Heart right ventricle (tissue), 16 donors: ENCODE results near the gene RAPGEF5. TPM values are rescaled to one million over a fixed set of nuclear protein-coding genes. Genes with fewer than 3 reads are reported as not detected.

Source experiments
- ATAC-seq, 8 donors: fragments of 200-7000 bp; cut with Tn5 transposase; one replicate each; pipeline ENCODE4 v1.9.1; 2020; ENCODE audit warnings: mild to moderate bottlenecking in 8 of 8, moderate library complexity in 8 of 8, moderate number of reproducible peaks in 1 of 8
- DNase-seq, 2 donors: peaks; one replicate each; pipeline ENCODE4 v3.0.0-alpha.2; 2020
- H3K27ac ChIP-seq, 10 donors: fragments of 200-600 bp; sonication (generic) in 2 of 10; one replicate each; pipeline versions ENCODE4 v1.5.0 to v1.8.0; 2020 to 2022; ENCODE audit warnings: mild to moderate bottlenecking in 3 of 10
- H3K27me3 ChIP-seq, 7 donors: fragments of 200-600 bp; one replicate each; pipeline ENCODE4 v1.8.0; 2021 to 2022; ENCODE audit warnings: mild to moderate bottlenecking in 2 of 7
- H3K36me3 ChIP-seq, 9 donors: fragments of 200-600 bp; sonication (generic) in 1 of 9; one replicate each; pipeline versions ENCODE4 v1.5.0 to v1.8.0; 2020 to 2022; ENCODE audit warnings: mild to moderate bottlenecking in 2 of 9
- H3K4me1 ChIP-seq, 9 donors: fragments of 200-600 bp; sonication (generic) in 1 of 9; one replicate each; pipeline versions ENCODE4 v1.5.0 to v1.8.0; 2020 to 2022; ENCODE audit warnings: mild to moderate bottlenecking in 4 of 9
- H3K4me3 ChIP-seq, 10 donors: fragments of 200-600 bp; sonication (generic) in 2 of 10; one replicate each; pipeline versions ENCODE4 v1.5.0 to v1.8.0; 2020 to 2022; ENCODE audit warnings: mild to moderate bottlenecking in 7 of 10, moderate library complexity in 2 of 10
- H3K9me3 ChIP-seq, 11 donors: fragments of 200-600 bp in 10 of 11; sonication (generic) in 2 of 11; one replicate each; pipeline versions ENCODE4 v1.5.0 to v1.8.0; 2013 to 2022; ENCODE audit warnings: mild to moderate bottlenecking in 2 of 11, control low read depth in 1 of 11, moderate library complexity in 1 of 11
- WGBS, 2 donors: extraction: QIAGEN DNeasy Blood & Tissue Kit; methylation state at CpG; one replicate each; pipeline ENCODE4 v1.1.7; 2013; ENCODE audit warnings: inconsistent platforms in 1 of 2; 5-methylcytosine and 5-hydroxymethylcytosine counted together
- intact Hi-C, 10 donors: fragments of 100-400 bp; cut with DNase I; formaldehyde crosslinking; loops; one replicate each; pipeline versions ENCODE4 v1.11.1 to v1.14.2; 2022
- polyA plus RNA-seq, 2 donors: library from polyadenylated mRNA; stranded (reverse); fragments of 200-250 nt; gene quantifications; one replicate each; pipeline ENCODE4 v1.2.3, GENCODE V29; 2013
- total RNA-seq, 10 donors: library from RNA; stranded (reverse); fragmentation: NEBNext Ultra II Directional in 3 of 10; extraction: Animal tissue kit (Norgen Biotek cat#: 25700) in 3 of 10; gene quantifications; one replicate each; pipeline versions ENCODE4 v1.2.1 to v1.2.4, GENCODE V29; 2021 to 2023
- TF ChIP-seq, protein P1 (sequence below), 9 donors: fragments of 200-600 bp; sonication (generic) in 2 of 9; IDR thresholded peaks; one replicate each; pipeline versions ENCODE4 v1.5.0 to v1.8.0; 2021 to 2022; ENCODE audit warnings: antibody characterized with exemption in 9 of 9, mild to moderate bottlenecking in 5 of 9, moderate library complexity in 1 of 9
- donor health status: Arrhythmogenic right ventricular cardiomyopathy.
- donor health status: ischemic (EF 13 %, LVEDD 7.1; RV severe dilation, severe dysfunction).
- donor health status: healthy with polysubstance abuse.
- donor health status: DM: no; HTN: yes; CAD: no.
- donor health status: DM: no; HTN: no; CAD: no.
- donor health status: ischemic (EF 25% LVEDD 6.9; RV normal size, moderate dysfunction).
- donor health status: ischemic (EF 25% LVEDD 5.7; RV mildly dilated, moderate dysfunction).
- donor health status: healthy.
- donor health status: DM: yes; HTN: yes; CAD: no.
- donor health status: Ischemic cardiomyopathy.
- donor health status: ischemic (EF 35%, LVEDD 5.7; RV mildly dilated, moderate dysfunction).
- donor health status: nonischemic (EF 11% LVEDD 7.7; RV severe dilation, severe dysfunction).
- donor health status: DM: yes; HTN: yes; CAD: no.
- donor health status: PGD.
- donor health status: ischemic (EF 29% LVEDD 5.4; RV normal size, mild dysfunction).
- donor health status: nonischemic (EF 23%, LVEDD 6.1; RV moderate dilation, normal function).

The RAPGEF5 gene
- total and polyA plus RNA-seq, 12 donors: 4.3 to 33.3 (median 14.3) TPM

DNA sequence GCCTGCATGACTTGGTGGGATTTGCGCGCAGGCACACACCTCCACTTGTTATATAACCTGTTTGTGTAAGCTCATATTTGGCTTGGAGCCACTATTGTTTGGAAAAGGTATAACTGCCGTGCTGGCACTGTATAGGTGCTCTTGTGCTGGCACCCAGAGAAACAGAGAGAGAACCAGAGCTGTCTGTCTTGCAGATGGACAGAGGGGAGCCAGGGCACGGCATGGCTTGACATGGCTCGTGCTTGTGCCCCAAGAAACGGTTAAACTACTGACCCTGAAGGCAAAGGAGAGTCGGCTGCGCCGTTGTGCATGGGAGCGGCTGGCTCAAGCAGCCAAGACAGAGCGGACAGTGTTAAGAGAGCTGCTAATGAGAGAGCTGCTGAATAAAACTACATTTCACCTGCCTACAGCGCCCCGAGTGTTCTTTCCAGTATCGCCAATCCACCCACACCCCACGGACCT is 23.2 kb downstream of the RAPGEF5 start:
- Histone ChIP-seq H3K4me3 (no peak overlapping the region), H3K9me3 (no peaks in the 10 kb centered on the region), H3K27me3 (peaks cover 0 to 9% (median 0%) of the 10 kb centered on the region in 7 donors), H3K36me3 (no peaks in the 10 kb centered on the region), H3K4me1 (peaks cover 0 to 10% (median 0%) of the 10 kb centered on the region in 9 donors), H3K27ac (no peak overlapping the region)
- TF ChIP-seq, protein P1, sequence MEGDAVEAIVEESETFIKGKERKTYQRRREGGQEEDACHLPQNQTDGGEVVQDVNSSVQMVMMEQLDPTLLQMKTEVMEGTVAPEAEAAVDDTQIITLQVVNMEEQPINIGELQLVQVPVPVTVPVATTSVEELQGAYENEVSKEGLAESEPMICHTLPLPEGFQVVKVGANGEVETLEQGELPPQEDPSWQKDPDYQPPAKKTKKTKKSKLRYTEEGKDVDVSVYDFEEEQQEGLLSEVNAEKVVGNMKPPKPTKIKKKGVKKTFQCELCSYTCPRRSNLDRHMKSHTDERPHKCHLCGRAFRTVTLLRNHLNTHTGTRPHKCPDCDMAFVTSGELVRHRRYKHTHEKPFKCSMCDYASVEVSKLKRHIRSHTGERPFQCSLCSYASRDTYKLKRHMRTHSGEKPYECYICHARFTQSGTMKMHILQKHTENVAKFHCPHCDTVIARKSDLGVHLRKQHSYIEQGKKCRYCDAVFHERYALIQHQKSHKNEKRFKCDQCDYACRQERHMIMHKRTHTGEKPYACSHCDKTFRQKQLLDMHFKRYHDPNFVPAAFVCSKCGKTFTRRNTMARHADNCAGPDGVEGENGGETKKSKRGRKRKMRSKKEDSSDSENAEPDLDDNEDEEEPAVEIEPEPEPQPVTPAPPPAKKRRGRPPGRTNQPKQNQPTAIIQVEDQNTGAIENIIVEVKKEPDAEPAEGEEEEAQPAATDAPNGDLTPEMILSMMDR (IDR thresholded peaks at IDR 0.05): no peak
- WGBS, 2 donors: 72 to 73% methylated on average over 15 of the region's 15 CpGs
- DNase-seq (no peak), ATAC-seq (peak in 1 of 8 donors; percentile 16)
- intact Hi-C loops: no loop called here

DNA sequence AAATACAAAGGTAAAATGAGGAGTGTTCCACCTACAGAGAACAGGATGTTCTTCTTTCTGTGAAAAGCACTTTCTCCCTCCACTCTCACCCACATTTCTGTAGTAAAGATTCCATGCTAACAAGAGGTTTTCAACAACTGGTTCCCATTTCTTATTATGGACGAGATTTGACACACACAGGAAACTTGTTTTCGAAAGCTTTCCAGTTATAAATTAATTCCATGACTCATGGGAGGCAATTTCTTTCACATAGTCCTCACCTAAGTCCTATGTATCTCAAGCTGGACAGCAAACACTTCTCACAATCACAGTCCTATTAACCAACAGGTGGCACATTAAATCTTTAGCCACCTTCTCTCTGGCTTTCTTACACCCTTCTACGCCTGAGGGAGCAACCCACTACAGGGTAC is 24.5 kb downstream of the RAPGEF5 start:
- no peaks in the 10 kb centered on the region for H3K9me3 ChIP-seq
- ATAC-seq: no peak
- H3K27me3 ChIP-seq: peaks cover 0 to 9% (median 0%) of the 10 kb centered on the region in 7 donors
- no peaks in the 10 kb centered on the region for H3K36me3 ChIP-seq
- peaks cover 0 to 10% (median 0%) of the 10 kb centered on the region in 9 donors for H3K4me1 ChIP-seq
- WGBS, 2 donors: 61 to 72% methylated on average over 3 of the region's 3 CpGs
- DNase-seq: no peak
- H3K4me3 ChIP-seq: no peak overlapping the region
- intact Hi-C loops: no loop called here
- no peak overlapping the region for H3K27ac ChIP-seq
- TF ChIP-seq, protein P1 (IDR thresholded peaks at IDR 0.05): no peak

DNA sequence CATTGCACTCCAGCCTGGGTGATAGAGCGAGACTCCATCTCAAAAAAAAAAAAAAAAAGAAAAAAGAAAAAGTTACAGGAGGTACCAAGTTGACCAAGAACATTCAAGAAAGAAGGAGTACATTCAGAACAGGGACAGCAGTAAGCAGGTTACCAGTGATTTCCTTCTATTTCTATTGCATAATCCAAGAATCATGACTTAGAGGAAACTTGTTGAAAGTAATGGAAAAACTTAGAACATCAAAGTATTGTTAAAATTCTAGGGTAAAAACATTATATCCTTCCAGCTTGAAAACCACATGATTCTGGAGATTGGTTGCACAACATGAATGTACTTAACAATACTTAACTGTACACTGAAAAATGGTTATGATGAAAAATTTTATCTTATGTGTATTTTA is 25.2 kb downstream of the RAPGEF5 start:
- TF ChIP-seq, protein P1 (IDR thresholded peaks at IDR 0.05): no peak
- H3K9me3 ChIP-seq: no peaks in the 10 kb centered on the region
- peaks cover 0 to 9% (median 0%) of the 10 kb centered on the region in 7 donors for H3K27me3 ChIP-seq
- intact Hi-C loops: no loop called here
- peaks cover 0 to 10% (median 0%) of the 10 kb centered on the region in 9 donors for H3K4me1 ChIP-seq
- 100% methylated on average over 1 of the region's 1 CpG for WGBS, 2 donors
- ATAC-seq: peak in 1 of 8 donors; percentile 33
- no peak for DNase-seq
- no peak overlapping the region for H3K4me3 ChIP-seq
- no peak overlapping the region for H3K27ac ChIP-seq
- H3K36me3 ChIP-seq: no peaks in the 10 kb centered on the region

DNA sequence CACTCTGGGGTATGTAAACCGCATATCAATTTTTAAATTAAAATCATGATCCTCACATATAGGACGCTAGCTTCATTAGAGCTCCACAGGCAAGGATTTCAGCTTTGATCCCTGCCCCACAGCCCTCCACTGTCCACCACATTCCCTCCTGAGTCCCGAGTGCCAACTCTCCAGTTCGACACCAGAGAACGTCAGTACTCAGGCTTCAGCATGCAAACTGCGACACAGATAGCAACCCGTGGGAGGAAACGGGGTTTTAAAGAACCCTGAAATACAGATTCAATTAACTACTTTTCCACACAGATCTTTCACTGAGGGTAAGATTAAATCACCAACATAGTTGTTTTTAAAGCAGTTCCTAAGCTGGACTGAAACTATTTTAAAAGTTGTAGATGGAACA is 26.1 kb downstream of the RAPGEF5 start:
- Histone ChIP-seq H3K4me3 (no peak overlapping the region), H3K4me1 (peaks cover 0 to 10% (median 0%) of the 10 kb centered on the region in 9 donors), H3K27me3 (peaks cover 0 to 9% (median 0%) of the 10 kb centered on the region in 7 donors), H3K27ac (no peak overlapping the region), H3K9me3 (no peaks in the 10 kb centered on the region), H3K36me3 (no peaks in the 10 kb centered on the region)
- 81 to 82% methylated on average over 8 of the region's 8 CpGs for WGBS, 2 donors
- no peak for DNase-seq
- TF ChIP-seq, protein P1 (IDR thresholded peaks at IDR 0.05): no peak
- ATAC-seq: no peak
- intact Hi-C loops: no loop called here
